SW480 (cell line): ENCODE data around the gene HBS1L.

ENCODE experiments used
- DNase-seq: peaks from one replicate; pipeline ENCODE4 v3.0.0-alpha.2; 2016; ENCODE audit warnings: low spot score

Gene HBS1L

DNA sequence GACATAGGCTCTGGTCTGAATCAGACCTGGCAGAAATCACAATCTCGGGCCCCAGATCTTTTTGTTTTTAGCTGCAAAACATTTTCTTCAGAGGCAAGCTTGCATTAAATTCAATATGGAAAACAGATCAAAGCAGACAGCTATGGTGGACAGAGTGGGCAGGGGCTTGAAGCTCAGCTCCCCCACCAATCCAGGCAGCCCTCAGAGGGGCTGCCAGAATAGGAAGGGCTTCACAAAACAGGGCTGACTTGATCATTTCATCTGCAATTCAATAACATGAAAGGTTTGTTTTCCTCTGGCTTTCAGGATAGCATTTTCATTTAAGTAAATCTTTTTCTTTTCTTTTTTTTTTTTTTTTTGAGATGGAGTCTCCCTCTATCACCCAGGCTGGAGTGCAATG, 55.5 kb downstream of the HBS1L start:
- no peak for DNase-seq

GRCh38 chr6:134997133-134997995, 57.3 kb downstream of the HBS1L start:
- DNase-seq, result no peak

DNA sequence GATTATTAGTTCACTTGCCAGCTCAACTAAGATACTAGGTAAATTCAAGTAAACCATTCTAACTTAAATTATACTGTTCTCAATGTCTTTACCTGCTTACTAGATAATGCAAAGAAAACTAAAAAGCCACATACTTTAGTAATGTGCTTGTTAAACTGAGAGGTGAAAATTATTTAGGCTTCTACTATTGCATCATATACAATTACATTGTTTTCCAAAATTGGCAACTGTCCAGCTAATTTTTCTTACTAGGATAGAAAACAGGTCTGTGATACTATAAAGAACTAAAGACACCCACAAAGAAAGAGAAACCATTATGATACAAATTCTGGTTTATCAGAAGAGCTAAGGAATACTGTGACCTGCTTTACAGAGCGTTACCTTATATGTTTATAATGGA, 59.1 kb downstream of the HBS1L start:
- no peak for DNase-seq

GRCh38 chr6:134994431-134994830, 60.2 kb downstream of the HBS1L start:
- DNase-seq, result no peak

GRCh38 chr6:134992155-134992554, 62.5 kb downstream of the HBS1L start:
- DNase-seq, result no peak

DNA sequence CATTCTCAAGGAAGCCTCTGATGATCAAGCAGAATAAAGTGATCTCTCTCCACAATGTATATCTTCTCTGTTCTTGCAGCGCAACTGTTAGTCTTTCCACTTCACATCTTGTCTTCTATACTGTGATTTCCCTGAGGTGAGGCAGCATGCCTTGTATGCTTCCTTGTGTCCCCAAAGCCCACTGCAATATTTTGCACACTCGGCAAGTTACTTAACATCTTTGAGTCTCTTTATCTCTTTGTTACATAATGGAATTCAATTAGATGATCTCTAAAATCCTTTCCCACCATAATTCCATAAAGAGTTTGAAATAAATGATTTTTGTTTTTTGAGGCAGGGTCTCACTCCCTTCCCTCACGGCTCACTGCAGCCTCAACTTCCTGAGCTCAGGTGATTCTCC, 64.4 kb downstream of the HBS1L start:
- no peak for DNase-seq

DNA sequence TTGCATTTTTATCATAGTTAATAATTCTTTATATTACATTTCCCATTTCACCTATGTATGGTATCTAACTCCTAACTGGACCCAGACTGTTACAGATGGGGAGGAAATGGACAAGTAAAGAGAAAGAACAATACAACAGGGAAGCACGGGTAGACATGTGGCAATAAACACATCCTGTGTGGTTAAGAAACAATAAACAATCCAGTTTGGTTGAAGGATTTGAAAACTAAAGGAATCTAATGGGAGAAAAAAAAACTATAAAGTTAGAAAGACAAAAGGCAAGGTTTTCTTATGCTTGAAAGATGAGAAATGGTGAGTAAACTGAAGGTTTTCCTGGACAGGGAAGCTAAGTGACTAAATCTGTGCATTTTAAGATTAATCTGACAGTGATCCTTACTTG, 69.8 kb downstream of the HBS1L start:
- peak; percentile 5 for DNase-seq

DNA sequence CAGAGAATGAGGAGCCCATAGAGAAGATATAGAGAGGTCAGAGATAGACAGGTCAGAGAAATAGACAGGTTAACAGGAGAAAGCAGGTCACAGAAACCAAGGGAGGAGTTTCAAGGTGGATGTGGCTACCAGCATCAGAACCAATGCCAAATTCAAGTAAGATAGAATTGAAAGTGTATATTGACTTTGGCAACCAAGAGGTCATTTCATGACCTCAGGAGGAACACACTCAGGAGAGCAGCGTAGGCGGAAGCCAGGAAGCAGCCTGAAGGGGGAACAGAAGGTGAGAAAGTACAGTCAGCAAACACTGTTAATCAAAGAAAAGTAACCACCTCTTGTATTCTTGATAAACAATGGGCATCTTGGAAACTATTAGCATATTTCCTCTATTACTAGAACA, 70.8 kb downstream of the HBS1L start:
- DNase-seq, result no peak

DNA sequence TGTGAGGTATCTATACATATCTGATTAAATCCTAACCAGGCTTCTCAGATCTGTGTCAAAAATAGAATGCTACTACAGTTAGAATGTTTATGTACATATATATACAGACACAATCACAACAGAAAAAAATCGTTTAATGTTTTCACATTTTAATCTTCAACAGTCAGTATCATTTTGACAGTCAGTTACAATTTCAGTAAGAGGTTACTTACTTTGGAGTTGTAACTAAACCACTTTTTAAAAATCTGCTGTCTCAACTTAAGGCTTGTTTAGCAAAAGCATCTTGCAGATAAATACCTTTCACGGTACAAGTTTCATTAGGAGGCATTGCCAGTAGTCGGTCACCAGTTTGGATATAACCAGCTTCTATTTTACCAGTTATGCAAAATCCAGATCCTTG, 72.5 kb downstream of the HBS1L start:
- no peak for DNase-seq

DNA sequence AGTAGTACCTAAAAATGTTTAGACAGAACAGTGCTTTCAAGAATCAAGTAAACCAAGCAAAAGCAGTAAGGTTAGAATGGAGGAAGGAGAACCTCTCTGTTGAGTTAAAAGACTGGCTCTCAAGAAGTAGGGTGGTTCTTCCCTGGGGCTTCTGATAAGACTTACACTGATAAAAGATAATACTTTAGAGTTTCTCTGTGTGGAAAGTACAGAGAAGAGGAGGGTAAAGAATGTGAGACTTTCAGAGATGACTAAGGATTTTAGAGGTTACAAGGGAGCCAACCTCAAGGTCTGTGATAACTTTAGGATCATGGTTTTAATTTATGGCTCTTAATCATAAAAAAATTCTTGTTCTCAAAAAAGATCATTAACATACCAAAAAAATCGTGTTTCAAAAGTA, 73.8 kb downstream of the HBS1L start:
- no peak for DNase-seq

GRCh38 chr6:134979142-134979541, 75.5 kb downstream of the HBS1L start:
- no peak for DNase-seq

DNA sequence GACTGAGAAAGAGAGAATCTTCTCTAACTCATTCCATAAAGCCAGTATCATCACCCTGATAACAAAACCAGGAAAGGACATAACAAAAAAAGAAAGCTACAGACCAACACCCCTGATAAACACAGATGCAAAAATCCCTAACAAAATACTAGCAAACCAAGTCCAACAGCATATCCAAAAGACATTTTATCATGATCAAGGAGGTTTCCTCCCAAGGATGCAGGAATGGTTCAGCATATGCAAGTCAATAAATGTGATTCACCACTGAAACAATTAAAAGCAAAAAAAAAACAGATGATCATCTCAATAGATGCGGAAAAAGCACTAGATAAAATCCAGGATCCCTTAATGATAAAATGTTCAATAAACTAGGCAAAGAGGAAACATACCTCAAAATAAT, 80.3 kb downstream of the HBS1L start:
- DNase-seq, result no peak

- no peak for DNase-seq
Measured at GRCh38 chr6:134967711-134968110, 86.9 kb downstream of the HBS1L start.

DNA sequence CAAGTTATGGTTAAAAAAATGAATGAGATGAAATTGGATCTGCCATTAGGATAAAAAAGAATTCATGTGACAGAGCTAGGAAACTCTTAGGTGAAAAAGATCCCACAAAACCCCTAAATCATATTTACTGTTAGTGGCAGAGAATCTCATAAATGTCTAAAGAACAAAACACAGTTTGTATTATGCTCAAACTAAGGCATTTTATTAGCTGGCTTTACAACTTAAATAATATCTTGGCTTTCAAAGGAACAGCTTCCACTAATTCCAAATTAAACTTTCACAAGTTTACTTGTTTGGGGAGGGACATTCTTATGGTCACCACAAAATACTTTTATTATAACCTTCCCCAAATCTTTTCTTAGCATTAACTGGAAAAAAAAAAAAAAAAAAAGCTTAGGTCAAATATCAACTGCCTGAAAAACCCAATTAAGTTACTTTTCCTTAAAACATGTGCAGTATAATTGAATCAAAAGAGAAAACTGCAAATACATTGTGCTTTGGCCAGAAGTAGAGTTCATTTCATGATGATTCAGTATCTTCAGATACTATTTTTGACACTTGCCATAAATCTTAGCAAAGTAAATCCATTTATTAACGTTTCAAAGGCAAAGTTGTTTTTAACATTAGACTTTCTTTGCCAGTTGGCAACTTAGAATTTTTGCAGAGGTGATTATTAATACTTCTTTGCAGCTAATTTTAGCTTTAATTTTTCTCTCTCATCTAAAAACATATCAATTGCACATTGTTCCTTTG, 90.0 kb downstream of the HBS1L start:
- DNase-seq, result no peak

GRCh38 chr6:134962421-134962820, 92.2 kb downstream of the HBS1L start:
- no peak for DNase-seq

GRCh38 chr6:134961366-134961765, 93.3 kb downstream of the HBS1L start:
- no peak for DNase-seq

DNA sequence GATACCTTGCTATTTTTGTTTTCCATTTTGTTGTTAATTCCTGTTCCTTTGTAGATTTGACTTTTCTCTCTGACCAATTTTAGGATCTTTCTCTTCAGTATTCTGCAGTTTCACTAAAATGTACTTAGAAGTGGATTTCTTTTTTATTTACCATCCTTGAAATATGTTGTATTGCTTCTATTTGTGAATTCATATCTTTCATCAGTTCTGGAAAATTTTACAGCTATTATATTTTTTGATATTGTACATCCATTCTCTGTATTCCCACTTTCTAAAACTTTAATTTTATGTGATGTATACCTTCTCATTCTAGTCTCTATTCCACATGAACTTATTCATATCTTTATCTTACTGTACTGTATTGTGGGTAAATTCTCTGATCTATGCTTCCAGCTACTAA, 95.0 kb downstream of the HBS1L start:
- DNase-seq, result no peak

- DNase-seq, result no peak
Measured at GRCh38 chr6:134956676-134957075, 97.9 kb downstream of the HBS1L start.

DNA sequence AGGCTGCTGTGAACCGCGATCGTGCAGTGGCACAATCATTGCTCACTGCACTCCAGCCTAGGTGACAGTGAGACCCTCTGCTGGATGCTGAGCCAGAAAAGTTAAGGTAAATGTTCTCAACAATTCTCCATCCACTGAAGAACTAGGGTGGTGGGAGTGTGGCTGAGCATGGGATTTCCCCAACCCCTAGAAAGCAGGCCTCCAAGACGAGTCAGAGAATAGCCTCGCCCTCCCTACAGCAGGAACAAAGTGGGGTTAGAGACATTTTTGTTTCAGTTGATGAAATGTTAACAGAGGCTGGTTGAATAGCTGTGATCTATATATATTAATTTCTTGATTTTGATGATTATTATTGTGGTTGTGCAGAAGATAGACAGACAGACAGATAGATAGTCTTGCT, 98.6 kb downstream of the HBS1L start:
- no peak for DNase-seq

DNA sequence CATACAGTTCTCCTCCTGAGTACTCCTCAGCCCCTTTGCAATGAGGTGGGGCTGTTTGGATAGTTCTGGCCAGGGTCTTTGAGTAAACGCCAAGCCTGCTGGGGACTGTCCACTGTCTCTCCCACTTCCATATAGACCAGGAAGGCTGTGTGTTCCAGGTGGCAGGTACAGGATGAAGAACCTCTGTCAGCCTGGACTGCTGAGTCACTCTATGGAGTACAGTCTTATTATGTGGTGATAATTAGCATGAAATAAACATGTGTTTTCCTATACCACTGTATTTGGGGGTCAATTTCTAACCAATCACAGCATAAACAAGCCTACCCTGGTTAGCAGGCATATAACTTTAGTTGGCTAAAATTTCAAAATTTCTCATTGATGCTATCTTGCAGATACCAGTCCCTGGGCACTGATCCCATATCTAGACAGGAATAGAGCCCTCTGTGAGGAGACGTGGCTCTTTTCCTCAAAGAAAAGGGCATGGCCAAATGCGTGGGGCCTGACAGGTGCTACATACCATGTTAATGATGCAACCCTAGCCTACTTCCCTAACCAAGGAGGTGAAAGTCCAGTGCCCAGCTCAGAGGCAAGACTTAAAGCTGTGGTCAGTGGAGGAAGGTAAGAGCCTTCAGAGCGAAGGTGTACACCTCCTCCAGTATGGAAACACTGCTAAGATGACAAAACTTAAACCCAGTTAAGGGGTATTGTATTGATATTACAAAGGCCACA, 100.2 kb downstream of the HBS1L start:
- DNase-seq, result no peak

DNA sequence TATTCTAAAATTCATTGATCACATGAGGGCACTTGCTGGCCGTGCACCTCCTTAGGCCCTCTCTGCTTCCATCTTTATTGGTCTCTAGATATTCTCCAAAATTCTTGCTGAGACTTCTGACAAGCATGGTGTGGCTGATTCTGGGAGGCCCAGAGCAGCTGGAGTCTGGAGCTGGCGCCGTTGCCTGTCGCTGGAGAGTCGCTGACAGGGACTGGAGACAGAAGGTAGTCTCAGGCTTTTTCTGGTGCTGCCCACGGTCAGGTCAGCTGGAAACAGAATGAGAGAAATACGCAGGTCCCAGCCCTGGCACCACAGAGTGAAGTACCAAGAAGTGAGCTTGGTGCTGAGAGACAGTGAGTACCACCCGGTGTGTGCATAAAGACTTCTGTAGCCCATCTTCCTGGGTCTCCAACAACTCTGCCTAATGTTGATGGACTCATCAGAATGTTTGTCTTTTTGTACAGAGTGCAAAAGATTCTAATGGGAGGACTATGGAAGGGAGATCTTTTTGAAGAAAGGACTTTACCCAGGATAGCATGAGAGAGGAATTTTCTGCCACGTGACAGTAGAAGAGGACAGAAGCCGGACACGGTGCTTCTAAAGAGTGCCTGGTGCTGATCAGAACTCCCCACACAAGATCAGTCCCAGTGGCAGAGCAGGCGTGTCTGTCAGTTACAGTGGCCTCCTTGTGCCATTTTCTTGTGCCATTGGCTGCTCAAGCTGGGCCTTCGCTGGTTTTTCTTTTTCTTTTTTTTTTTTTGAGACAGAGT, 102.9 kb downstream of the HBS1L start:
- no peak for DNase-seq

DNA sequence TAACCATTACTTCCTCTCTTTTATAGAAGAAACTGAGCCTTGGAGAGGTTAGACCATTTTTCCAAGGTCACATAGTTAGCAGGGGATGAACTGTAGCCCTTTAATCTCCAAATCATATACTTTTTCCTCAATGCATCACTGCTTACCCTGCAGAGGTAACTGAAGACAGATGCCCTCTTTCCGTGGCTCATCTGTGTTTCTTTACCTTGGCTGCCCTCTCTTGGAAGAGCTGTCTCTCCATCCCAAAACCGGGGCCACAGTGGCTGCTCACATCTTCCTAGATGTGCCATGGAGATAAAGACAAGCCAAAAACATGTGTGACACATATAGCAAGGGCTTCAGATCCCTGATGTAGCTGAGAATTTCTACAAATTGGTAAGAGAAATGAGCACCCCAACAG, 104.1 kb downstream of the HBS1L start:
- no peak for DNase-seq
